Right hindlimb (tissue), 1 donor: ENCODE results near the gene ENKD1.

Source experiments
- DNase-seq: peaks from one replicate; pipeline ENCODE4 v3.0.0-alpha.2; 2018

ENKD1 gene

DNA sequence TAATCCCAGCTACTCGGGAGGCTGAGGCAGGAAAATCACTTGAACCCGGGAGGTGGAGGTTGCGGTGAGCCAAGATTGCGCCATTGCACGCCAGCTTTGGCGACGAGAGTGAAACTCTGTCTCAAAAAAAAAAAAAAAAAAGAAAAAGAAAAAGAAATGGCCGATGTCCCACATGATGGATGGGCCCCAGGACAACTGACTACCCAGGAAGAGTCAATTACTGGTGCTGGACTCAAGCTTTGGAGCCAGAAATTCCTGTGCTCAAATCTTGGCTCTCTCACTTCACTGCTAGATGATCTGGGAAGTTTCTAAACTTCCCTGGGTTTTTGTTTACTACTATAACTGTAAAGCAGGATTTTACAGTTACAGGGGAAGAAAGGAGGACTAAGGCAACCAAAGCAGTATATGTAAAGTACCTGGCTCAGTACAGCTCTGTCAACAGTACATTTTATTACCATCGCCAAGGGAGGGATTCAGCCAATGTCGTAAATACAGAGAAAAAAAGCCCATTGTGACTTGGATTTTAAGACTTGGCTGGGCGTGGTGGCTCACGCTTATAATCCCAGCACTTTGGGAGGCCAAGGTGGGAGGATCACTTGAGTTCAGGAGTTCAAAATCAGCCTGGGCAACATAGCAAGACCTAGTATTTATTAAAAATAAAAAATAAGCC is 11.9 kb upstream of the ENKD1 start:
- no peak for DNase-seq

DNA sequence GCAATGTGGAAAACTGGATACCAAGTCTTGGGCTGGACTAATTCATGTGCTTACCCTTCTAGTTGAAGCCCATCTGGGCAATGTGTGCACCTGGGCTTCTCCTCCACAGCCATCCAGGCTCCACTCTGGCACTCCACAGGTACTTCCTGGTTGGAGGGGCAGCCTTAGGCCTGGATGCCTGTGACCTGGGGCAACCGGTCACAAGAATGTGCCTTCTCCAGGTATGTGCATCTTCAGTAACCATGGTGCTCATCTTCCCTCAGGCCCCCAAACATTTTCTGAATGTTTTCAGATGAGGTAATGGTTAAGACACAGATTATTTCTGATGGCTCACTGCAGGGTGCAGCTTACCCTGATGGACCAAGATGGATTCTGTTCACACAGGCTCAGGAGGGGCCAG is 11.2 kb upstream of the ENKD1 start:
- DNase-seq: no peak

DNA sequence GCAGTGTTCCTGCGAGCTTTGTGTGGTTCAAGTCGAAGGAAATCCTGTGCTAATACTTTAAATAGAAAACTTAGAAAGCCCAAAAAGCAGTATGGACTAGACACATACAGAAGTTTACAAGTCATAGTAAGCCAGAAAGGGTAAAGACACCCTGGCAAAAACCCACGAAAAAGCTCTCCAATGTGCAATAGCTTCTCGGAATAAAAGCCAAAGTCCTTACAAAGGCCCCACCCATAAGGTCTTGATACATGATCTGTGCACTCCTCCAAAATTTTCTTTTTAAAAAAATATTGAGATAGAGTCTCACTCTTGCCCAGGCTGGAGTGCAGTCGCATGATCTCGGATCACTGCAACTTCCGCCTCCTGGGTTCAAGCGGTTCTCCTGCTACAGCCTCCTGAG is 10.4 kb upstream of the ENKD1 start:
- no peak for DNase-seq

DNA sequence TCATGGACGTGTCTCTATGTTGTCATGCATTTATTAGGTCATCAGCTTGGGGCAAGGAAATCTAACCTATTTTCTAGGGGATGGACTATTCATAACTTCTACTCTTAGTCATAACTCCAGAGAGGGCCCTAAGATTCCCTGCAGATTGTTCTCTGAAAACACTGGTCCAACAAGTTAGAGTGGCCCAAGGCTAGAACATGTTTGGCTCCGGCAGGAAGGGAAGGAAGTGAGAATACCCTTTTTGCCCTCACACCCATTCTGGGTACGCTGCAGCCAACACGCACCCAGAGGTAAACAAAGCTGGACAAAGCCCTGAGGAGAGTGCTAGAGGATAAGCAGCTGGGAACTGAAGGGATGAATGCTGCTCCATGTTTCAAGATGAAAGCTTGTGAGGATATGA is 10.0 kb upstream of the ENKD1 start:
- DNase-seq: no peak

DNA sequence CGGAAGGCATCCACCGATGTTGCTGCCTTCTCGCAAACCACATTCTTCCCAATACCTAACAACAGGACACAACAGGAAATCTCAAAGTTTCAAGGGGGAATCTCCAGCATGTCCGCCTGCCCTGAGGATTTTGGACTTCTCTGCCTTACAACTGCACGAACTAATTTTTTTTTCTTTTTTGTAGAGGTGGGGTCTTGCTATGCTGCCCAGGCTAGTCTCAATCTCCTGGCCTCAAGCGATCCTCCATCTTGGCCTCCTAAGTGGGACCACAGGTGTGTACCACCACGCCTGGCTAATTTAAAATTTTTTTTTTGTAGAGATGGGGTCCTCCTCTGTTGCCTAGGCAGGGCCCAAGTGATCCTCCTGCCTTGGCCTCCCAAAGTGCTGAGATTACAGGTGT is 9.4 kb upstream of the ENKD1 start:
- no peak for DNase-seq

DNA sequence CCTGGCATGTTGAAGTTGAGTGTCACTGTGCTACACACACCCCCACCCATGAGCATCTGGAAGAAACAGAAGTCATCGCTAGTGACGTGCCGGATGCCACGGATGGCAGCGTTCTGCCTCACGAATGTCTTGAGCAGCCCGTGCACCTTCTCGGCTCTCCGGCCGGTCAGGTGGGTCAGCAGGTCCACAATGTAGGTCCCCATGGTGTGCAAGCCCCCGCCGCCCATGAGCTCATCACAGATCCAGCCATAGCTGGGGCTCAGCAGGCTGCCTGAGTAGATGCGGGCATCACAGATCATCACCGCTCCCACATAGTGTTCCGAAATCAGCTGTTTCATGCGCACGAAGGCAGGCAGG is 9.0 kb upstream of the ENKD1 start:
- DNase-seq: no peak

DNA sequence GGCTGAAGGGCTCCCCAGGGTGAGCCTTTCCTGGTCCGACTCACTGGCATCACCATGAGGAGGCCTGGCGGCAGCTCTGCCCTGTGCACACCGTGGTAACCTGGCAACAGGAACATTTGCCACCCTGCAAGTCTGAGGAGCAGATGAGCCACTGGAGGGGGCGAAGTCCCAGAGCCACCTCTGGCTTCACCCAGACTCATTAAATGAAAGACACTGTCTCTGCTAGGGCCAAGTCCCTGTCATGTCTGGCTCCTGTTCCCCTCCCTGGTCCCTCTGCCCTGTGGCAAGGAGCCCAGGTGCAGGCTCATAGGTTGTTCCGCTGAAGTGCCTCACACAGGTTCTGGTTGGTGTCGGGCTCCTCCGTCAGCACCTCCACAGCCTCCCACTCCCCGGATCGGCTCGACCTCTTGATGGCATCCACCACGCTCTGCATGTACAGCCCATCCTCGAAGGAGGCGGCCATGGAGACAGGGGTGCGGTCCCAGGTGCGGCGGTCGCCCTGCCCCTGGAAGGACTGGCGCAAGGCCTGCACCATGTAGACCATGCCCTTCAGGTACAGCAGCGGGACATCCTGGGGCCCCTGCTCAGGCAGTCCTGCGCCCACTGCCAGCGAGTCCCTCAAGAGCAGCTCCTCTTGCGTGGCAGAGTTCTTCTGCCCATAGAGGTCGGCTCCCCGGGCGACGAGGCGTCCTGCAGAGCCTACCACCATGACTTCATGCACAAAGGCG is 8.5 kb upstream of the ENKD1 start:
- DNase-seq: no peak

DNA sequence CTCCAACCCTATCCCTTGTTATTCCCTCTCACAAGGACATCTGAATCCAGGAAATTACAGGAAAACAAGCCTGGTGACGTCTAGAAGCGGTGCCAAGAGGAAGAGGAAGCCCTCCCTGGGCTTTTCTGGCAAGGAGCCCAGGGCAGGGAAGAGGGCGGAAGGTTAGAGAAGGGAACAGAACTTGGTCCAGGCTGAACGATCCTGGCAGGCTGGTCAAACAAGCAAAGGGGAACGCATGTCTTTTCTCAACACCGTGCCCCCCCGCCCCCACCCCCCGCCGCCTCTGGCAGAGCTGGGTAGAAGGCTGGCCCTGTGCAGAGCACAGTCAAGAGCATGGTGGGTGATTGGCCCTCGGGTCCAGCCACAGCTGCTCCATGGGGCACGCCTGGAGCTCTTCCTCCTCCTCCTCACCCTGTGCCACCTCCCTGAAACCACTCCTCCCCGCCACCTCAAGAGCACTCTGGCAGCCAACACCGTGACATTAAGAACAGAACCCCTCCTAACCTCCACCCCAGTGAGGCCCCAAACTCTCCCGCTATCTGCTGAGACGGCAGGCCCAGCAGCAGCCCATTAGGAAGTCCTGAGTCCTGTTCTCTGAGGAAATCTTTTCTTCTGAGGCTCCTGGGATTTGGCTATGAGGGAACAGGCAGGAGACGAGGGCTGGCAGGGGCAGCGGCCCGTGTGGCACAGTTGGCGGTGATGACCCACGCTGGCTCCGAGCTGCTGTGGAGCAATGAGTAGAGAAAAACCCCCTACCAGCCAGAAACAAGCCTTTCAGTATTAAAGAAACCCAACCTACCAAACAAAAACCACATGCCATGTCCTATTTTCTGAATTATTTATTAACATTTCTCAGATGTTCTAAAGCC is 7.4 kb upstream of the ENKD1 start:
- DNase-seq: peak; percentile 60

DNA sequence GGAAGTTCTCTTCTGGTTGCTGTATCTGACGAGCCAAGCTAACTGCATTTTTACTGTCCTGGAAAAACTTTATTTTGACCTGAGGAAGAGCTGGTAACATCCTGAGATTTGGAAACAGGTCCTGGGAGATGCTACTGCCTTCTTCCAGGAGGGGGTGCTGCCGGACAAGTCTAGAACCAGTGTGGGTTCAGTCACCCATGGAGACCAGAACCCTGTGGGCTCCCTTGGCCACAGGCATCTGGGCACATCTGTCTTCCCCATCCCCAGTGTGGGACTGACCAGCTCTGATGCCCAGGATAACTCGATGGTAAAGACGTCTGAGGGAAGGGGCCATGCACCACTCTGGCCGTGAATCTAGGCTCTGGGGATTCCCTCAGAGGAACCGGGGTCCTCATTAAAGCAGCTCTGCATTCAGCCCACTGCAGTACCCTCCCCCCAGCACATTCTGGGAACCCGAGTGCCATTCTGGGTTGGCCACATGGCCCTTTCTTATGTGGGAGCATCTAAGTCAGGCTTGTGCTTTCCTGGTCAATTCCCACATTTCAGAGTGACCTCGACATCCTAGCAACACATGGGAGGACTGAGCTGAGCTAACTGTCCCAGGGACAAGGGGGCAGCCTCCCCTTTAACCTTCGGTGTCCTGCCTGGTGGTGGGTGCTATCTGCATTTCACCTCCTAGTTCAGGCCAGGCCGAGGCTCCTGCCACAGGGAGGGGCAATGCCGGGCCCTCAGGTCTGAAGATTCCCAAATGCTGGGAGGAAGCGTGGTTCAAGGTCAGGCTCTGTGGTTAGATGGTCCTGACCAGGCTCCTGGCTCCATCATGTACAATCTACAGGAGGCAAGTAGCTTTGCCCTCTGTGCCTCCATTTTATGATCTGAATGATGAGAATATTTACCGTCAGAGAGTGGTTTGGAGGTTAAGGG is 6.5 kb upstream of the ENKD1 start:
- peak; percentile 72 for DNase-seq

DNA sequence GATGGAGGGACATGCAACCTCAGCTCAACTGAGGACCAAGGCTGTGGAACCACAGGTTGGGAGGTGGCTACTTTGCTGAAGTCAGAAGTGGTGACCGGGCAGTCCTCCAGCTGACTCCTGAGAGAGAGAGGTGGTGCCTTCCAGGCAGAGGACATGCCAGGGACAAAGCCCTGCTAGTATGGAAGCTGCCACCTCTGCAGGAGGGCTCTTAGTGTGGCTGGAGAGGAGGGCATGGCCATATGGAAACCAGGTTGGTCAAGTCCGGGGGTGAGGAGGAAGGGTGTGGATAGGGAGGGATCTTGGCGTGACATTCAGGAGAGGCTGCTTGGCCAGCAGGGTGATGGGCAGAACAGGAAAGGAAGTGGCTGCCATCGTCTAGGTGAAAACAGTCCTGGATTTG is 5.8 kb upstream of the ENKD1 start:
- peak; percentile 12 for DNase-seq

DNA sequence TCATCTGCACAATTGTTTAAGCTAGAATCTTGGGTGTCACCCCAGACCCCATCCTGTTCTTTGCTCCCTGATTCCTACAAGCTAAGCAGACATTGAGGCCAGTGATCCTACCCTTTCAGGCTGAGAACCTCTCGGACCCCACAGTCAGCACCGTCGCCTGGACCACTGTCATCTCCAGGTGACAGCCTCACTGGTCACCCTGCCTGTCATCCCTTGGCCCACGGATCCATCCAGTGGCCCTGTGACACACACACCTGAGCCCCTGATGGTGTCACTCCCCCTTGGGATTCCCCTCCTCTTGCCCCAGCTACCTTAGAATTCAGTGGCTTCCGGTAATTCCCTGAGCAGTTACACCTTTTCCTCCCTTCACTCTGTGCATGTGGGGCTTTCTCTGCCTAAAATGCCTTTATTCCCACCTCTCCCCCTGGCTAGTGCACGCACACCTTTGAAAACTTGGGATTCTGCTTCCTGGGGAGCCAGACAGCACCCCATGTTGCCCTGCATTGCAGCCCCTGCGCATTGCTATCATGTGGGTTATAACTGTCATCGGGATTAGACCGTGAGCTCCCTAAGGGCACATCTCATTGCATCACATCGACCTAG is 3.0 kb upstream of the ENKD1 start:
- DNase-seq: peak; percentile 20

DNA sequence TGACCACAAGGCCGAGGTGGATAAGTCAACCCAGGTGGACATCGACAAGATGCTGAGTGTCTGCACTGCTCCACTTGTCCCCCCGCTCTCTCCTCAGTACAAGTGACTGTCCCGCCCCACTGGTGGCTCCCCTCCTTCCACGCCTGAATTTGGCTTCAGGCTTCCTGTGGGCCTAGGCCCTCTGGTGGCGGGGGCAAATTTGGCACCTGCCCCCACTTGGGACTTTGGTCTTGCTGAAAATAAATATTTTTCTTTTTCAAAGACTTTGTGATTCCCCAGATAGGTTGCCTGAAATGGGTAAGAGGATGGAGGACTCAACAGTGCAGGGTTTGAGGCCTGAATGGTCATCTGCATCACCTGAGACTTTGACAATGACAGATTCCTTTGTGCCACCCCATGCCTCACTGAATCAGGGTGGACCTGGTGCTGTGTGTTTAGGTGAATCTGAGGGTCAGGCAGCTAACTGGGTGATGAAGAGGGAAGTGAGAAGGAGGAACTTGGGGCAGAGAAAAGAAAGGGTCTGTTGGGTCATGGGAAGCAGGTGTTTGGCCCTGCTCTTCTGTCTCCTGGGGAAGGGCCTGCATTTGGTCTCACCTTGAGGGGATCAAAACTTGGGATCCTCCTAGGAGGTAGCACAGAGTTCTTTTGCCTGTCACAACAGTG is 2.1 kb upstream of the ENKD1 start:
- peak; percentile 22 for DNase-seq

DNA sequence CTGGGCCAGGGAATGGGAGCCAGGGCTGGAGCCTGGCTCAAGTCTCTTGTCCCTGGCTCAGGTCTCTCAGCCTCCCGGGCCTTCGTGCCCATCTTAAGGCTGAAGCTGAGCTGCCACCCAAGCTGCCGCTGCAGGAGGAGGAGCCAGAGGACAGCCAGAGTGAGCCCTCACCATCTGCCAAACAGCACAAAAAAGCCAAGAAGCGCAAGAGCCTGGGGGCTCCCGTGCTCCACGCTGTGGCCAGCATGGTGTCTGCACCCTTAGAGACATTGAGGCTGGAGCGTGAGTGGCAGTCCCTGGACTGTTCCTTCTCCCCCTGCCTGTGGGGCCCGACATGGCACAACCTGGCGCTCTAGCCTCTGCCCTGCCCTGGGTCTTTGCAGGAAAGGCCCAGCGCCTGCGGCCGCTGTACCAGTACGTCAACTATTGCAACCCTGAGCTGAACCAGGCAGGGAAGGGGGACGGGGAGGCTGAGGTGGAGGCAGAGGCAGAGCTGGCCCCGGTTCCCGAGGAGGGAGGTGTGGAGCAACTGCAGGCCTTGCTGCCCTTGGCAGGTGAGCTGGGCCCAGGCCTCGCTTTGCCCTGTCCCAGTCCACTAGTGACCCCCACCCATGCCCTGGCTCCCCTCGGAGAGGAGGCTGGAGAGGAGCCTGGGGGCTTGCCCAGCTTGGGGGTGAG is 1.4 kb upstream of the ENKD1 start:
- peak; percentile 91 for DNase-seq

DNA sequence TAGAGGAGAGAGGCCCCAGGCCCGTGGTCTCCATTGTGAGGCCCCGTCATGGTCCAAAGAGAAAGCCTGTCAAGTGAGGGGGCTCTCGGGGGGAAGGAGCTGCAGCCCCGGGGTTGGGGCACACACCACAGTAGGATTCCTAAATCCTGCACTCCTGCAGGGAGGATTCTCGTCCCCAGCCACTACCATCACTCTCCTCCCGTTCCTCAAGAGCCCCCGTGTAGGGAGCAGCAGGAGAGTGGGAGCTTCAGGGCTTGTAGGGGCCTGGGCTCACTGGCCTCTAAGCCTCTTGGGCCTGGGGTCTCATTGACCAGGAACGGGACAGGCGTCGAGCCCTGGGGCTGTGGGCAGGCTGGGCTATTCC is 885 bp upstream of the ENKD1 start:
- DNase-seq: no peak

DNA sequence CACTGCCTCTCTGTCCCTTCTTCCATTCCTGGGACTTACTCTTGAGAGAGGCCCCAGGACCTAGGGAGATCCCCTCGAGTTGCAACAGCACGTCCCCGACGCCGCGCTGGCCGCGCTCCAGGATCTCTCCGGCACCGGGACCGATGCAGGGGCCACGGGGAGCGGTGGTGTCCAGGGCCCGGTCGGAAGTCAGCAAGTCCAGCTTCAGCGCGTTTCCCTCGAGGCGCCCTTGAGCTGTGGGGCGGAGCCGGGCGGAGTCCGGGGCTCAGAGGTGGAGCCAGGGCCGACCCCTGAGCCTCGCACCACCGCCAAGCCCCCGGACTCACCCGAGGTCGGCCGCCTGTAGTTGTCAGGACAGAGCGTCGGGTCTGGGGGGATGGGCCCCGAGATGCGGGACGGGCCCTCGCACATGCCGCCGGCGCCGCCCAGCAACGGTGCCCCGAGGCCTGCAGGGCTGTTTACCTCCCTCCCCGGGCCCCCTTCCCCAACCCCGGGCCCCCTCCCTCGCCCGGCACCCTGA is 458 bp downstream of the ENKD1 start:
- DNase-seq: no peak

DNA sequence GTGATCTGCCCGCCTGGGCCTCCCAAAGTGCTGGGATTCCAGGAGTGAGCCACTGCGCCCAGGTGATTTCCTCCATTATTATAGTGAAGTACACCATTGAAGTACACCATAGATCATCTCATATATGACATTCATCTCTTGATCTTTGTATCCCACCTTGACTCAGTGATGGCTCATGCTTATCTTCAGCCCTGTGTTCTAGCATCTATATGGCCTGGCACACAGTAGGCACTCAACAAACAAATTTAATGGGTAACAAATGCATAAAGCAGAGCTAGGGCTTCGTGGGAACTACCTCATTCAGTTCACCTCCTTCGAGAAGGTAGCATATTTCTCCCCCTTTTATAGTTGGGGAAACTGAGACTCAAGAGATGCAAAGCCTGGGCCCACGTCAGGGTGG is 952 bp downstream of the ENKD1 start:
- DNase-seq: no peak

DNA sequence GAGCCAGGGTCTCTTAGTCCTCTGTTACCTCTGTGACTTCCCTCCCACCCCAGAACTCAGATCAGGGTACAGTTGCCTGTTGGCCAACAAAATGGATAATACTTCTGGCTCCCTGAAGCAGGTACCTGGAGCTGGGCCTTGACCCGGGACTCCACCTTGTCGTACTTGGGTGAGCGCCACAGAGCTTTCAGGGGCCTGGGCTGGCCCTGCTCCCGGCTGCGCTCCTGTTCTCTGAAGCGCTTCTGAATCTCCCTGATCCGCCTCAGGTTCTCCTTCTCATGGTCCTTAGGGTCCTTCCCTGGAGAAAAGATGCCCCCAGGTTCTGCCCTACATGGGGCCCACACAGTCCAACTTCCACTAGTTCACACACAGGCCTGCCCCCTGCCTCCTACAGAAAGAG is 1.7 kb downstream of the ENKD1 start:
- no peak for DNase-seq

DNA sequence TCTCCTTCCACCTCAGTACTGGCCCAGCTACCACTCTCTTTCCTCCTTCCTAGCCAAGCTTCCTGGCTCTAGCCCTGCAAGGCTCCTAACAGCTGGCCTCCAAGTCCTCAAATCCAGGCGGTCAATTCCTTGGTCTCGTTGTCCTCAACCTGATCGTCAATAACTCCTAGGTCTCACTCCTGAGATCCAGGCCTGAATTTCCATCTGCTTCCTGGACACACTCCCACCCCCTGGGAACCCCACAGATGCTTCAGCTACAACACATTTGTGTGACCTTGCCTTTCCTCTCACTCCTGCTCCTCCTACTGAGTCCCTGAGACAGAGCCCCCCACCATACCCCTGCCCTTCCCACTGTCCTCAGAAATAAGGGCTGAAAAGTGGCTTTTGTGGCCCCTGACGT is 2.3 kb downstream of the ENKD1 start:
- DNase-seq: no peak

DNA sequence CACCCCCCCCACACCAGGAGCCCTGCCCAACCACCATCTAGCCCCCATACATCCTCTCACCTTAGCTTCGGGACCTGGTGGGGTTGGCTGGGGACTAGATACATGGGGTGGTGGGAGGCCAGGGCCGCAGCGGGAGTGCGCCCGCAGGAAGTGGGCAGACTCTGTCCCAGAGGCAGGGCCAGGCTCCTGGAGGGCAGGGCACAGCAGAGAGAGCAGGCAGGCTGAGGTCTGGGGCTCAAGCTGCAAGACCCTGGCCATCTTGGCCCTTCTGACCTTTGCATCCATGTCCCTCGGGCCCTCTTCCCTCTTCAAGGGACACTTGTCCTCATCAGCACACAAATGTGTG is 2.7 kb downstream of the ENKD1 start:
- no peak for DNase-seq

DNA sequence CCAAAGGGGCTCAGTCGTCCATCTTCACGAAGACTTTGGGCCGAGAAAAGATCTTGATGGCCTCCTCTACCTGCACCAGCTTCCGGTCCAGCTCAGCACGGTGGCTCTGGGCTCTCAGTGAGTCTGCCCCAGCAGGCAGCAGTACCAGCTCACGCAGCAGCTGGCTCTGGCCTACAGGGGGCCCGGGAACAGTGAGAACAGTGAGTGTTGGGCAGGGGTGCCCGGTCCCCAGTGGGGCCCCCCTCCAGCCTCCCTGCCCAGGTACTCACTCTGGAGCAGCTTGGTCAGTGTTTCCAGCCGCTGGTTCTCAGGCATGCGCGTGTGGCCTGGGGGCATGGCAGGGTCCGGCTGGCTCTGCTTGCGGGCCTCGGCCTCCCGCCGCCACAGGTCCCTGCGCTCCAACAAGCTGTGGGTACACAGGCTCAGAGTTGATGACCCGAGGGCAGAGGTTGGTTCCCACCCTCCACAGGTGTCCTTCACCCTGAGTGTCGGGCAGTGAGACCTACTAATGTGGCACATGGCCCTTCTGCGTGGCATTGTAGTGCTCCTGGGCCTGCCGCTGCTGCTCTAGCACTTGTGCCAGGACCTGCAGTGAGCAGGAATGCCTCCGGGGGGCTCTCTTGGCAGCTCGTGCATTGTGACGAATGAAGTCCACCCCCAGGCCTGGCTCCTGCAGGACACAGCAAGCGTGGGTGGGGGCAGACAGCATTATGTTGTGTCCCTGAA is 3.2 kb downstream of the ENKD1 start:
- no peak for DNase-seq

DNA sequence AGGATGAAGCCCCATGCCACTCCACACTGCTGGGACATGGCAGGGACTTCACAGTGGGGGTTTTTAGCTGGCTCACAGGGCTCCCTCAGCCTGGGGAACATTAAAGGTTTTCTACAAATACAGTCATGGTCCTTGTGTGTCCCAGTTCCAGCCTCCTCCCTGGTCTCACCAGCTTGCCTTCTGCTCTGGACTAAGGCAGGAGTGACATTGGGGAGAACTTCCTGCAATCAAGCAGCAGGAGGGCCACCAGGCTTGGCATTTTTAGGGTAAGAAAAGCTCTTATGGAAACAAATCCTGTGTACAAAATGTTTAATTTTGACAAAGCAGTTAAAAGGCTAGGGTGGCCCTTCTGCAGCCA is 3.9 kb downstream of the ENKD1 start:
- no peak for DNase-seq
